A549 treated with Mapracorat at 1 μM for 4 hours (cell line): ENCODE data around the gene COX6A1. TPM values are rescaled to one million over a fixed set of nuclear protein-coding genes. Genes with fewer than 3 reads are reported as not detected.

Source experiments
- total RNA-seq: library from RNA; stranded (reverse); fragments of 200-300 nt; extraction: Qiagen RNA extraction; gene quantifications from 5 replicates; pipeline ENCODE4 v1.2.3, GENCODE V29; 2022

Gene COX6A1
- total RNA-seq, result 758 to 876 TPM (median 847 TPM) in 5 replicates

GRCh38 chr12:120437735-120438494 lies at the start of gene COX6A1:
COX6A1 (plus strand) TSS chr12:120438113; CDS start chr12:120438127, 14 bp downstream.

GRCh38 chr12:120445911-120446843 lies 8.3 kb downstream of the COX6A1 start, which contains the start of the genes GATC and TRIAP1:
GATC (plus strand) TSS chr12:120446444; CDS start chr12:120446481, 37 bp downstream.
TRIAP1 (minus strand) TSS chr12:120446384; CDS start chr12:120446372, 12 bp downstream.

GRCh38 chr12:120469450-120470149 lies 31.7 kb downstream of the COX6A1 start, which contains the start of gene SRSF9:
SRSF9 (minus strand) TSS chr12:120469748; CDS start chr12:120469609, 139 bp downstream.

Other genes starting within 250 kb of the COX6A1 start
- gene GCN1, start 243.4 kb upstream of the COX6A1 start, total RNA-seq, result 46.0 to 55.1 TPM (median 53.9 TPM) in 5 replicates
- gene RPLP0, start 237.0 kb upstream of the COX6A1 start, total RNA-seq, result 3,378 to 3,595 TPM (median 3,488 TPM) in 5 replicates
- 189 to 221 TPM (median 211 TPM) in 5 replicates for gene PXN, start 172.4 kb upstream of the COX6A1 start, total RNA-seq
- gene RNU4-2, start 146.2 kb upstream of the COX6A1 start, total RNA-seq, result not detected in 5 replicates
- gene RNU4-1, start 144.9 kb upstream of the COX6A1 start, total RNA-seq, result not detected in 5 replicates
- gene SIRT4, start 135.8 kb upstream of the COX6A1 start, total RNA-seq, result 0.59 to 0.92 TPM (median 0.64 TPM) in 5 replicates
- gene PLA2G1B, start 110.3 kb upstream of the COX6A1 start, total RNA-seq, result not detected in 5 replicates
- gene MSI1, start 68.9 kb upstream of the COX6A1 start, total RNA-seq, result 0.89 to 1.8 TPM (median 1.4 TPM) in 5 replicates
- 73.8 to 79.7 TPM (median 75.5 TPM) in 5 replicates for gene TRIAP1, start 8.3 kb downstream of the COX6A1 start, total RNA-seq
- 20.0 to 26.4 TPM (median 22.3 TPM) in 5 replicates for gene GATC, start 8.3 kb downstream of the COX6A1 start, total RNA-seq
- 185 to 229 TPM (median 212 TPM) in 5 replicates for gene SRSF9, start 31.6 kb downstream of the COX6A1 start, total RNA-seq
- gene DYNLL1, start 58.0 kb downstream of the COX6A1 start, total RNA-seq, result 544 to 693 TPM (median 587 TPM) in 5 replicates
- gene COQ5, start 91.0 kb downstream of the COX6A1 start, total RNA-seq, result 26.9 to 30.4 TPM (median 28.1 TPM) in 5 replicates
- 93.9 to 107 TPM (median 98.6 TPM) in 5 replicates for gene RNF10, start 96.2 kb downstream of the COX6A1 start, total RNA-seq
- 50.2 to 56.1 TPM (median 51.5 TPM) in 5 replicates for gene POP5, start 143.3 kb downstream of the COX6A1 start, total RNA-seq
- gene CABP1, start 202.5 kb downstream of the COX6A1 start, total RNA-seq, result 0.14 to 0.33 TPM (median 0.22 TPM) in 5 replicates
- 80.3 to 96.0 TPM (median 82.9 TPM) in 5 replicates for gene MLEC, start 249.0 kb downstream of the COX6A1 start, total RNA-seq